ENCODE data around the gene SLC44A3.

Gene SLC44A3

DNA sequence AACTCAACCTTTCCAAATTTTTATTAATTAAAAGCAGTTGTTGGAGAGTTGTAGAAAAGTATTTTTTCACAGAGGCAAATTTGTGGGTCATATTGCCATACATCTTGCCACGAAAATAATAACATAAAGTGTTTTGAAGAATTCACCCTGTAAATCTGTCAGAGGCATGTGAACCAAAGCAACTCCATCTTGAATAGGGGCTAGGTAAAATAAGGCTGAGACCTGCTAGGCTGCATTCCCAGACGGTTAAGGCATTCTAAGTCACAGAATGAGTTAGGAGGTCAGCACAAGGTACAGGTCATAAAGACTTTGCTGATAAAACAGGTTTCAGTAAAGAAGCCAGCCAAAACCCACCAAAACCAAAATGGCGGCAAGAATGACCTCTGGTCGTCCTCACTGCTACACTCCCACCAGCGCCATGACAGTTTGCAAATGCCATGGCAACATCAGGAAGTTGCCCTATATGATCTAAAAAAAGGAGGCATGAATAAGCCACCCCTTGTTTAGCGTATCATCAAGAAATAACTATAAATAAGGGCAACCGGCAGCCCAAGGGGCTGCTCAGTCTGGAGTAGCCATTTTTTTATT is 111.2 kb downstream of the SLC44A3 start:
- H3K4me3 ChIP-seq (ENCODE audit: low read depth, low read length): no peak overlapping the region
- no peak for DNase-seq (ENCODE audit: low read depth)
- TF ChIP-seq POLR2A (IDR thresholded peaks at IDR 0.05; ENCODE audit: extremely low read depth, insufficient read length) (no peak), MYC (IDR thresholded peaks at IDR 0.05; ENCODE audit: low read depth, low read length) (no peak)
- TF ChIP-seq, protein P1, sequence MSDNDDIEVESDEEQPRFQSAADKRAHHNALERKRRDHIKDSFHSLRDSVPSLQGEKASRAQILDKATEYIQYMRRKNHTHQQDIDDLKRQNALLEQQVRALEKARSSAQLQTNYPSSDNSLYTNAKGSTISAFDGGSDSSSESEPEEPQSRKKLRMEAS (IDR thresholded peaks at IDR 0.05; ENCODE audit: low read depth, low read length): no peak
- TF ChIP-seq, protein P2, sequence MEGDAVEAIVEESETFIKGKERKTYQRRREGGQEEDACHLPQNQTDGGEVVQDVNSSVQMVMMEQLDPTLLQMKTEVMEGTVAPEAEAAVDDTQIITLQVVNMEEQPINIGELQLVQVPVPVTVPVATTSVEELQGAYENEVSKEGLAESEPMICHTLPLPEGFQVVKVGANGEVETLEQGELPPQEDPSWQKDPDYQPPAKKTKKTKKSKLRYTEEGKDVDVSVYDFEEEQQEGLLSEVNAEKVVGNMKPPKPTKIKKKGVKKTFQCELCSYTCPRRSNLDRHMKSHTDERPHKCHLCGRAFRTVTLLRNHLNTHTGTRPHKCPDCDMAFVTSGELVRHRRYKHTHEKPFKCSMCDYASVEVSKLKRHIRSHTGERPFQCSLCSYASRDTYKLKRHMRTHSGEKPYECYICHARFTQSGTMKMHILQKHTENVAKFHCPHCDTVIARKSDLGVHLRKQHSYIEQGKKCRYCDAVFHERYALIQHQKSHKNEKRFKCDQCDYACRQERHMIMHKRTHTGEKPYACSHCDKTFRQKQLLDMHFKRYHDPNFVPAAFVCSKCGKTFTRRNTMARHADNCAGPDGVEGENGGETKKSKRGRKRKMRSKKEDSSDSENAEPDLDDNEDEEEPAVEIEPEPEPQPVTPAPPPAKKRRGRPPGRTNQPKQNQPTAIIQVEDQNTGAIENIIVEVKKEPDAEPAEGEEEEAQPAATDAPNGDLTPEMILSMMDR (IDR thresholded peaks at IDR 0.05; ENCODE audit: low read depth, low read length): no peak

DNA sequence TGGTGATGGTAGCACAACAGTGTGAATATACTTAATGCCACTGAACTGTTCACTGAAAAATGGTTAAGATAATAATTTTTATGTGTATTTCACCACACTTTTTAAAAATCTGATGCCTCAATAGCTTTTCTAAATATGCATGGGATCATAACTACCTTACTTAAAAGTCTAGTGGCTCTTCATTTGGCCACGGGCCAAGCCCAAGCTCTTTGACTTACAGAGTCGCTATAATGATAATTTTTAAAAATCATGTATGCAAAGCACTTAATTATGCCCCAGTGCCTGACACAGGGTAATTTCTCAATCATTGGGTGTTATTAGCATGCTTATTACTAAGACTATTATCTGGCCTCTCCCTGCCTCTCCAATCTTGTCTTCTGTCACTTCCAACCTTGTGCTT is 114.4 kb downstream of the SLC44A3 start:
- no peak for DNase-seq (ENCODE audit: low read depth)
- no peak overlapping the region for H3K4me3 ChIP-seq (ENCODE audit: low read depth, low read length)
- TF ChIP-seq, protein P2 (IDR thresholded peaks at IDR 0.05; ENCODE audit: low read depth, low read length): no peak
- TF ChIP-seq, protein P1 (IDR thresholded peaks at IDR 0.05; ENCODE audit: low read depth, low read length): no peak
- no peak for TF ChIP-seq MYC (IDR thresholded peaks at IDR 0.05; ENCODE audit: low read depth, low read length)
- no peak for TF ChIP-seq POLR2A (IDR thresholded peaks at IDR 0.05; ENCODE audit: extremely low read depth, insufficient read length)

DNA sequence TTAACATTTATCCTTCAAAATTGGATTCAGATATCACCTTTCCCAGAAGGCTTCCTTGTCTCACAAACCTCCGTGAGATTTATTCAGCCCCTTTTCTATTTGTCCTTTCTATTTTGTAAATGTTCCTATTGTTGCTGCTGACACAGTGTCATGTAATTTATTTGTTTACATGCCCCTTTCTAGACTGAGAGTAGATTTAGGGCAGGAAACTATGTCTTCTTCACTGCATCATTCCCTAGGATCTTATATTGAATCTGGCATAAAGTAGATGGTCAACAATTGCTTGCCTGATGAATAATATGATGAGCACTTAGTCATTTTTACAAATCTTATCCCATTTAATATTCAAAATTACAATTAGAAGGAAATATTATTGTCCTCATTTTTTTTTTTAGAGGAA is 114.9 kb downstream of the SLC44A3 start:
- DNase-seq (ENCODE audit: low read depth): no peak
- no peak overlapping the region for H3K4me3 ChIP-seq (ENCODE audit: low read depth, low read length)
- no peak for TF ChIP-seq MYC (IDR thresholded peaks at IDR 0.05; ENCODE audit: low read depth, low read length)

DNA sequence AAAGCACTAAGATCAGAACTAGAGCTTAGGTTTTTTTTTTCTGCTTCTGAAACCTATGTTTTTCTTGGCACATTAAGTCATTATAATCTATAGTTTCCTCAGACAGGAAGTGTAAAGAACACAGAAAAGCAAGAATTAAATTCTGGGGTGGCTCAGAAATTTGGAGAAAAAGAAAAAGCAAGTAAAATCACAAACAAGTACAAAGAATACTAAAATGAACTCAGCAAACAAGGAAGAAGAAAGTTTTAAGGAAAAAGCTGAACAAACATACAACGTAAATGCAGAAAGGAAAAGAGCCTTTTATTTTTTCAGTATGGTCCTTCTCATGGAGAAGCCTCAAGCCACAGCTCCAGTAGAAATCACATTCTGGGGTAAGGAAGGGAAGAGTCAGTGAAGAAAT is 115.3 kb downstream of the SLC44A3 start:
- TF ChIP-seq POLR2A (IDR thresholded peaks at IDR 0.05; ENCODE audit: extremely low read depth, insufficient read length) (no peak), MYC (IDR thresholded peaks at IDR 0.05; ENCODE audit: low read depth, low read length) (no peak)
- TF ChIP-seq, protein P2 (IDR thresholded peaks at IDR 0.05; ENCODE audit: low read depth, low read length): no peak
- TF ChIP-seq, protein P1 (IDR thresholded peaks at IDR 0.05; ENCODE audit: low read depth, low read length): no peak
- H3K4me3 ChIP-seq (ENCODE audit: low read depth, low read length): no peak overlapping the region
- no peak for DNase-seq (ENCODE audit: low read depth)

DNA sequence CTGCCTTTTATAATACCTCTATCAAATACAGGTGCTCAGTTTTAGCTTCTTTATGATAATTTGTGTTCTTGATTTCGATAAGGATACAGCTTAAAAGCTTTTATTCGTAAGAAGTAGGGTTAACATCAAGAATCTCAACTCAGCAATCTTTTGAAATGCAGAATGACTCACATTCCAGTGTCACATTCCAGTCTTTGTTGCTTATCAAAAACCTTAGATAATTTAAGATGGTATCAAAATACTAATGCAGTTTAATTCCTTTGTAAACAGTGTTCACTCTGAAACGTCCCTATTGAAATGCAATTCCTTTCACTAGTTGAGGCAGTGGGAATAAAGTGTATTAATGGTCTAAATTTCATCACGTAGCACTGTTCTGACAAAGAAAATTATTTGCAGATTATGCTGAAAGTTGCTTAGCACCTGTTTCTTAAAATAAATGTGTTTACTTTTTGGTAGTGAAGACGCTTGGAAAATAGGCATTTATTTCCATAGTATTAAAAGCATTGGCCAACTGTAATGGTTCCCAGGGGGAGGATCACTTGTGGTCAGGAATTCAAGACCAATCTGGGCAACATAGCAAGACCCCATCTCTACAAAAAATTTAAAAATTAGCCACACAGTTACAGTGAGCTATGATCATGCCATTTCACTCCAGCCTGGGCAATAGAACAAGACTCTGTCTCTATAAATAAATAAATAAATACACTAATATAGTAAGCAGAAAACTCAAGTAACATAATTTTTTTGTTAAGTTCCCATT is 116.9 kb downstream of the SLC44A3 start:
- DNase-seq (ENCODE audit: low read depth): no peak
- TF ChIP-seq POLR2A (IDR thresholded peaks at IDR 0.05; ENCODE audit: extremely low read depth, insufficient read length) (no peak), MYC (IDR thresholded peaks at IDR 0.05; ENCODE audit: low read depth, low read length) (no peak)
- TF ChIP-seq, protein P2 (IDR thresholded peaks at IDR 0.05; ENCODE audit: low read depth, low read length): no peak
- TF ChIP-seq, protein P1 (IDR thresholded peaks at IDR 0.05; ENCODE audit: low read depth, low read length): no peak
- H3K4me3 ChIP-seq (ENCODE audit: low read depth, low read length): no peak overlapping the region

DNA sequence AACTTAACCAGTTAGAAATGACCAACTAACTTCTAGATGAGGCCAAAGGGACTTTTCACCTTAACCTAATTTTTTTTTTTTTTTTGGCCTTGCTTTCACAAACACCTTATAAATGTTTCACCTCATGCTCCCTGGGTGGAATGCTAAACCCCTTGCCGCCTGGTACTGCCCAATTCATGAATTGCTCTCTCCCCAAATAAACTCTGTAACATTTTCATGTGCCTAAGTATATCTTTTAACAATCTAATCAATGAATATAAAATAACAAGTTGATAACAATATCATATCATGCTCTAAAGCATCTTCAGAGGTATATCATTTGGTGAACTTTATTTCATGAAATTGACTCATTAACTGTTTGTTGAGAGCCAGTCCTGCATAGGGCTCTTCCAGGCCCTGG is 117.7 kb downstream of the SLC44A3 start:
- no peak for DNase-seq (ENCODE audit: low read depth)
- H3K4me3 ChIP-seq (ENCODE audit: low read depth, low read length): no peak overlapping the region
- TF ChIP-seq POLR2A (IDR thresholded peaks at IDR 0.05; ENCODE audit: extremely low read depth, insufficient read length) (no peak), MYC (IDR thresholded peaks at IDR 0.05; ENCODE audit: low read depth, low read length) (no peak)
- TF ChIP-seq, protein P2 (IDR thresholded peaks at IDR 0.05; ENCODE audit: low read depth, low read length): no peak
- TF ChIP-seq, protein P1 (IDR thresholded peaks at IDR 0.05; ENCODE audit: low read depth, low read length): no peak
